ENCODE data around the gene TNXB.
A peak's percentile ranks its signal among the peaks of the same experiment; 100 is the strongest.
"Not testable (repeated sequence)": the region's sequence is repeated elsewhere in the genome, so short reads cannot be mapped to it uniquely, and the experiment has no call there.

The TNXB gene

DNA sequence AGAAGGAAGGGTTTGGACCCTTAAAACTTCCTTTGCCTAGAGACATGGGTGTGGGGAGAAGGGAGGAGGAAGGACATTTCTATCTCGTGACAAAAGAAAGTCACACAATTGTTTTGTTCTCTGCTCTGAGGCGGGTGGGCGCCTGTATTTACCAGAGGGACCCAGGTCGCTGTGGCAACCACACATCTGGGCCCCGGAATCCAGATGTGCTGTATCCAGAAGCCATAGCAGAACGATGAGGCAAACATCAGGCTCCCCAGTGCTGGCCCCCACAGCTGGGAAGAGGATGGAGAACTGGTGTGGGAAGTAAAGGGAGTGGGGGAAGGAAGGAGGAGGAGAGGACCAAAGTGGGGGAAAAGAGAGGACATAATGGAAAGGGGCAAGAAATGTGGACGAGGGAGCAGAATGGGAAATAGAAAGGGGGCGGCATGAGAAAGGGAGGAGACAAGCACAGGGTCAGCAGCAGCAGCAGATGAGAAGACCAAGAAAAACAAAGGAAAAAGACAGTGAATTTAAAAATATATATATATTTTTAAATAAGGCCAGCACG lies 3.4 kb upstream of the TNXB start:
- DNase-seq (ENCODE audit: low read depth) = no peak

- no peak for DNase-seq (ENCODE audit: low read depth)
Observed at GRCh38 chr6:32111424-32112066, 2.4 kb upstream of the TNXB start.

DNA sequence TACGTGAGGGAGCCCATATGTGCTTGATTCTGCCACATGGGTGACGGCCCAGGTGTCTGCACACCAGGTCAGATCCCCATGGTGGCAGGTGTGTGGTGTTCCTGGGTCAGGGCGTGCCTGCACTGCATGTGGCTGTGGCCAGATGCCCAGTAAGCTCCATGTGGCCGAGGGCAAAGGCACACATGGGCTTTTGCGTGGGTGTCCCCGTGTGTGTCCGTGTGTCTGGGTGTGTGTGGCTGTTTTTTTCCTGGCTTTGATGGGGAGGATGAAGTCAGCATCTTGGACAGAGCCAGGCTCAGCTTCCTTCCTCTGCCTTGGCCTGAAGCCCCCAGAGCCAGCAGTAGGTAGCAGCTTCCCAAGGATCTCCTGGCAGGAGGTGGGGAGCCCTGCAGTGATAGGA lies 1.5 kb upstream of the TNXB start:
- DNase-seq (ENCODE audit: low read depth) = no peak

GRCh38 chr6:32109765-32110160 lies 625 bp upstream of the TNXB start:
- no peak for DNase-seq (ENCODE audit: low read depth)

DNA sequence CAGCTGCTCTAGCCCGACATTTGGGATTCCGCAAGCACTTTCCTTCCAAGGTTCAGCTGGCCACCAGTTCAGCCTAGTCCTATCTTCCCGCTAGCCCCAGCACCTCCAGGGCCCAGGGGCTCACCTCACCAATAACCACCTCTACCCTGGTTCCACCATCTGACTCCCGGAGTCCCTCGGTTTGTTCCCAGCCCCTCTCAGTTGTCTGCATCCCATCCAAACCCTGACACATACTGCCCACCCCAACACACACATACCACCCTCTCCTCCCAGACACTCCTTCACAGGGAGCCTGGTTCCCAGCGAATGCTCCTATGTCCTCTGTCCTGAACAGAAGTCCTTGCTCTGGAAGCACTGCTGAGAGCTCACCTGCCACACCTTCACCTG lies 418 bp downstream of the TNXB start:
- DNase-seq (ENCODE audit: low read depth) = no peak

DNA sequence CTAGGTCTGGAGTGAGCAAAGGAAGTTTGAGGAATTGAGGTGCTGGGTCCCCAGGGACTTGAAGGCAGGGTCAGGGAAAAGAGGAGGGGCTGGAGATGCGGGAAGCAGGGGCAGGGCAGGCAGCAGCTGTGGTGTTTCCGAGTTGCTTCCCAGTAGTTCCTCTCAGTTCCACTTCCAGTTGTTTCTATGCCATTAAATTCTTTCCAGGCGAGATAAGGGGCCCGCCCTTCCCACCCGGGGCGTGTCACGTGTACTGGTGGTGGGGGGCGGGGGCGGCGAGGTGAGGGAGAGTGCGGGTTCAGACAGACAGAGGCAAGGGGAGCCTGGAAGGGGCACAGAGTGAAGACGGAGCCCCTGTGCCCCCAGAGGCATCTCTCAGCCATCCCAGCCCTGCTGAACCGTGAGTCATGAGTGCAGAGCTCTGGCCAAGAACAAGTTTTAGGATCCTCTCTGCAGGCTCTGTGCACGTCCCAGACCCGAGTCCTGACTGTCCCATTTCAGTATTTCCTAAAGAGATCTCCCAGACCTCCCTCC lies 977 bp downstream of the TNXB start:
- DNase-seq (ENCODE audit: low read depth) = no peak

GRCh38 chr6:32107406-32107805 lies 1.7 kb downstream of the TNXB start:
- DNase-seq (ENCODE audit: low read depth) = no peak

DNA sequence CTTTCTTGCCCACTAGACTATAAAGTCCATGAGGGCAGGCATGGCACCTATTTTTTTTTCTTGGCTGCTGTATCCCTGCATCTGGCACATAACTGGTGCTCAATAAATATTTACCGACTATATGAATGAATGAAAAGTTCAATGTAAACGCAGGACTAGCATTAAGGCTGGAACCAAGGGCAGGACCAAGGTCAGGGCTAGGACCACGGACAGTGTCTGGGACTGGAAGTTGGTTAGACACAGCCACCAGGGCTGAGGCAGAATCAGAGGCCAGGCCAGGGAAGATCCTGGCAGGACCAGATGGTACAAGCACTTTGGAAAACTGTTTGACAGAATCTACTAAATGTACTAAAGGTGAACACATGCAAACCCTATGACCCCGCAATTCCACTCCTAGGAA lies 3.7 kb downstream of the TNXB start:
- DNase-seq (ENCODE audit: low read depth) = no peak

DNA sequence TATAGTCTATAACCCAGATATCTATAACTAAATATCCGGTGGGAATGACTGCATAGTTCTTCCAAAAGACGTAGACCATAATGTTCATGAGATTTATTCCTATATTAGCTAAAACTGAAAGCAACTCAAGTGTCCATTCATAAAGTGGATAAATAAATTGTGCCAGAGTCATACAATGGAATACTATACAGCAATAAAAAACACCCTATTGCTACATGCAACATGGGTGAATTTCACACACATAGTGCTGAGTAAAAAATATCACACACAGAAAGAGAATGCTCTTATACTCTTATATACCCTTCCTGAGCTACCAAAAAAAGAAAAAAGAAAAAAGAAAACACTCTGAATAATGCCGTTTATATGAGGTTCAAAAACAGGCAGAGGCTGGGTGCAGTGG lies 6.9 kb downstream of the TNXB start:
- no peak for DNase-seq (ENCODE audit: low read depth)

DNA sequence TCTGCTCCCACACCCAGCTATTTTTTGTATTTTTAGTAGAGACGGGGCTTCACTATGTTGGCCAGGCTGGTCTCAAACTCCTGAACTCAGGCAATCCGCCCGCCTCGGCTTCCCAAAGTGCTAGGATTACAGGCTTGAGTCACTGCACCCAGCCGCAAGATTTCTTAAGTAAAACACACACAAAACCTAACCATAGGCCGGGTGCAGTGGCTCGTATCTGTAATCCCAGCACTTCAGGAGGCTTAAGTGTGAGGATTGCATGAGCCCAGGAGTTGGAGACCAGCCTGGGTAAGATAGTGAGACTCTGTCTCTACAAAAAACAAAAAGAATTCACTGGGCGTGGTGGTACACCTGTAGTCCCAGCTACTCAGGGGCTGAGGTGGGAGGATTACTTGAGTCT lies 8.9 kb downstream of the TNXB start:
- DNase-seq (ENCODE audit: low read depth) = not testable (repeated sequence)

GRCh38 chr6:32097364-32097763 lies 11.8 kb downstream of the TNXB start:
- DNase-seq (ENCODE audit: low read depth) = no peak

GRCh38 chr6:32096394-32097258 lies 12.5 kb downstream of the TNXB start:
- no peak for DNase-seq (ENCODE audit: low read depth)

GRCh38 chr6:32096087-32096393 lies 13.1 kb downstream of the TNXB start:
- DNase-seq (ENCODE audit: low read depth) = no peak

GRCh38 chr6:32095338-32096086 lies 13.6 kb downstream of the TNXB start:
- DNase-seq (ENCODE audit: low read depth) = no peak

DNA sequence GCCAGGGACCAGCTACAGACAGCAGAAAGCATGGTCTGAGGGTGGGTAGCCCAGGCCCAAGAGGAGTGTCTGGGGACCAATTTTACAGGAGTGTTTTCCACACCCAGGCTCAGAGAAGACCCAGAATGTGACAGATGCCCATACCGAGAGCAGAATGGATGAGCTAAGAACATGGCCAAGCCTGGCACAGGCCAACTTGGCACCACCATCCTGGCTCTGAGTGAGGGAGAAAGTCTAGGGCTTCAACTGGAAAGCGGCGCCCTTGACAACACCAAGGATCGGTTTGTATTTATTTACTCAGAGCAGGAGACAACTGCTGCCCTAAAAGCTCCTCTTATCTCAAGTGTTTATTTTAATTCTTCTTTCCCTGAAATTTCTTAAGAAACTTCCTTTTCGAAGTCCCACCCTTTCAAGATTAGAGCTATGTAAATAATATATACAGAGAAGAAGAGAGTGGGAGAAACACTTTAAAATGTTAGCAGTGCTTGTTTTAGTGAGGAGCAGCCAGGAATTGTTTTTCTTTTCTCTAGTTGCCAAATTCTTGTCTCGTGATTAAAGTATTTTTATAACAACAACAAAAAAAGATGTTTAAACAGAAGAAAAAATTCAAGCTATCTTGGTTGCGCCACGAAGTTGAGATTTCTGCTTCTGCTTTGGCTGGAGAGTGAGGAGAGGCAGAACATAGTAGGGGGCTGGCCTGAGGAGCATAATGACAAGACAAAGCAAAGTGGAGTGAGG lies 16.2 kb downstream of the TNXB start:
- DNase-seq (ENCODE audit: low read depth) = no peak

DNA sequence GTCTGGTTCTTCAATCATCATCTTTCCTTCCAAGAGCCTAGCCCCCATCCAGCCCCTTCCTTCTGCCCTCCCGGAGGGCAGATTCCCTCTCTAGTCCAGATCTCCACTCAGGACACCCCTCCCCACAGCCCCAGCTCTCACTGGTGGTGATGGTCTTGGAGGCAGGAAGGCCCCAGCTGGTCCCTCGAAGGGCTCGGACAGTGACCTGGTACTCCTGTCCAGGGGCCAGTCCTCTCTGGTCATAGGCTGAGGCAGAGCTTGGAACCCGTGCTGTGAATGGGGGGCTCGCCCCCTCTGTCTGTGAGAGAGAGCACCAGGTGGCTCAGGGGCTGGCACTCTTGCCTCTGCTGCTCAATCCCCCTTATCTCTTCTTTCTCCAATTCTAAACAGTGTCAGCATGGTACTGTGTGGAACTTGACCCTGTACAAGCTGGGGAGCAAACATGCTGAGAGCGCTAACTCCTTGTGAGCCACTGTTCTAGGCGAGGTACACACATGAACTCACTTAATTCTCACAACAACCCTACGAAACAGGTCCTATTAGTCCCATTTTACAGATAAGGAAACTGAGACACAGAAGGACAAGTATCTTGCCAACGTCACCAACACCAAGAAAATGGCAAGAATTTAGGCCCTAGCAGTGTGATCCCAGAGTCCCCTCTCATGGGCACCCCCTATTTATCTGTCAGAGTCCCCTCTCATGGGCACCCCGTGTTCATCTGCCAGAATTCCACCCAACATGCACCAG lies 19.9 kb downstream of the TNXB start:
- DNase-seq (ENCODE audit: low read depth) = no peak

- no peak for DNase-seq (ENCODE audit: low read depth)
Observed at GRCh38 chr6:32088487-32089049, 20.6 kb downstream of the TNXB start.

DNA sequence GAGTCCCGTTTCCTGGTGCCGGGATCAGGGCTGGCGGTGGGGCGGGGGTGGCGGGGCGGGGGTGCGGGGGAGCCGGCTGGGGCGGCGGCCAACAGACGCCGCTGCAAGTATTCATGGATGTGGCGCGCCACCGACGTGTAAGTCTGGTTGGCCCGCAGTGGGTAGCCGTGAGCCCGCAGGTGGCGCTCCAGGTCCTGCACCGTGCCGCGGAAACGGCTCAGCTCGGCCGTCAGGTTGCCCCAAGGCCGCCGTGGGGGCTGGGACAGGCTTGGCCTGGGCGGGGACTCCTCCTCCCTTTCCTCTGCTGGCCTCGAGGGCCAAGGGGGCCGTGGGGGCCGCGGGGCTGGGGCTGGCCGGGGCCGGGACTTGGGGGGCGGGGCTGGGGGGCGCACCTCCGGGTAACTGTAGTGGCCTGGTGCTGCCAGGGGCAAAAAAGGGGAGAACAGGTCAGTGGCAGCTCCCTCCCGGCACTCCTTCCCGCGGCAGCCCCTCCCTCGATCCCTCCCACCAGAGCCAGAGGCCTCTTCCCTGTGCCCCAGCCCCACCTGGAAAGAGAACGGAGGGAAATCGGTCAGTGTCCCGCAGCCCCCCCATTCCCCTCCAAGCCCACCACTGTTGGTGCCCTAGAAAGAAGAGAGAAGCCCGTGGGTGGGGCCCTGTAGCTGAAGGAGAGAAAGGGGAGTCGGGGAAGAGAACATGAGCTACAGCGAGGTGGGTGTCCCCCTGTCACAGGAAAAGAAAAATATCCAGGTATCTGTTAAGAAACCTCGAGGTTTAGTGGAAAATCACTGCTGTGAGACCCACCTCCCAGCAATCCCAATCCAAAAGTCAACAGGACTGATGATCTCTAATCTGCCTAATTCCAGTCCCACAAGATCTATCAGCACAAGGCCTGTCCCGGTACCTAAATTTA lies 21.3 kb downstream of the TNXB start:
- DNase-seq (ENCODE audit: low read depth) = peak; percentile 48

DNA sequence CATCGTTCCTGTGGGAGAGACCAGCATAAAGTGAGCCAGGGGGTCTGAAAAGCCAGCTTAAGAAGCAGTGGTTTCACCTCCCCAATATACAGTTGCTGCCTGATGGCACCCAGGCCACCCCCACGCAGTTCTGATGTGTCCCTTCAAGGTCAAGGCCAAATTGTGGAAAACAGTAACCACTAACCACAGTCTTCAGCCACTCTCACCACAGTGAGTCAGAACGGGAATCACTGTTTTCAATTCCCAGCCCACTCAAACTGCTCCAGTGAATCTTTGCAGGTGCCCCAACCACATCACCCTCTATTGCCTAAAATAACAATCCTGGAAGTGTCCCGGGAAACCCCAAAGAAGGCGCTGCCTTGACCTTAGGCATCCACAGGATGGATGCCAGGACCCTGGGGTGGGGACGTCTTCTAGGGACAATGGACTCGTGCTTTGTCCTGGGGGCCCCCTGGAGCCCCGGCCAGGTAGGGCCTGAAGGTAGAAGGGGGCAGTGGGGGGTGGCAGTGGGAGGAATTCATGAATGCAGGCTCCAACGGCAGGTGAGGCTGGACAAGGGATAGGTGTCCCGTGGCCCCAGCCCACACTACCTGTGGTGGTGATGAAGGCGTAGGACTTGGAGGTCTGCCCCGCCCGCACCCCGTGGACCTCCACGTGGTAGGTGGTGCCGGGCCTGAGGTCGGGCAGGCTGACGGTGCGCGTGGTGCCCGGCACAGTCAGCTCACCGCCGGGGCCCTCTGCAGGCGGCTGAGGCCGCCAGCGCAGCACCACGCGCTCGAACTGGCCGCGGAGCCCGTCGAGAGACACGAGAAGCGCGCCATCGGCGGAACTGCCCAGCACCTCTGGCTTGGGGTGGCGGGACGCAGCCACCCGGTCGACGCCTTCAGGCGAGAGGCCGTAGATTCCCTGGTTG lies 22.2 kb downstream of the TNXB start:
- DNase-seq (ENCODE audit: low read depth) = no peak
